ENCODE data around the gene CTDP1. TPM values are rescaled to one million over a fixed set of nuclear protein-coding genes. Genes with fewer than 3 reads are reported as not detected.

Gene CTDP1
- total RNA-seq, 1 experiment from 2014 or later, result 33.7 TPM

GRCh38 chr18:79760348-79760747 lies 80.7 kb downstream of the CTDP1 start:
- H3K23me2 ChIP-seq (ENCODE audit: insufficient read length, low read depth, low read length, poor library complexity, severe bottlenecking), result no peaks in the 10 kb centered on the region
- no peak overlapping the region for H2AK5ac ChIP-seq (ENCODE audit: insufficient read length, low read length)
- no peak for TF ChIP-seq CTCF (conservative IDR thresholded peaks at IDR 0.05)
- no peak overlapping the region for H3K56ac ChIP-seq (ENCODE audit: insufficient read length, low read depth, low read length)
- no peaks in the 10 kb centered on the region for H3K79me2 ChIP-seq (ENCODE audit: insufficient read depth, low read length)
- H3K27ac ChIP-seq (ENCODE audit: insufficient read length, low read depth, low read length), result no peak overlapping the region
- no peak overlapping the region for H2BK5ac ChIP-seq (ENCODE audit: insufficient read length, low read length)
- H3K4me2 ChIP-seq (ENCODE audit: insufficient read depth, insufficient read length, low read length), result no peak overlapping the region
- no peak overlapping the region for H4K8ac ChIP-seq (replicated peaks; ENCODE audit: insufficient read length, low read depth, low read length)
- no peak overlapping the region for H2BK15ac ChIP-seq (ENCODE audit: low read depth, low read length)
- peaks cover 16 to 32% of the 10 kb centered on the region in 2 experiments for H3K9me3 Mint-ChIP-seq
- no peak for DNase-seq
- H2AFZ ChIP-seq (ENCODE audit: low read length), result no peak overlapping the region
- H2BK120ac ChIP-seq (ENCODE audit: low read depth, low read length, poor library complexity, severe bottlenecking), result no peak overlapping the region
- H3K9ac ChIP-seq (ENCODE audit: extremely low read depth, insufficient read length, low read length), result no peak overlapping the region
- H3K4ac ChIP-seq (ENCODE audit: low read depth, low read length), result no peak overlapping the region
- H3K27me3 Mint-ChIP-seq (ENCODE audit: low read depth), result peaks cover 10% of the 10 kb centered on the region; the same call in 1 of the 2 replicates
- no peaks in the 10 kb centered on the region for H3K4me1 Mint-ChIP-seq
- no peak overlapping the region for H4K5ac ChIP-seq (ENCODE audit: insufficient read length, low read depth, low read length)
- H3K4me1 ChIP-seq (ENCODE audit: insufficient read depth, low read length), result no peaks in the 10 kb centered on the region
- WGBS (ENCODE audit: extremely low coverage, insufficient read length, low lambda C conversion rate), result no CpG with 5 or more reads among the region's 1 CpG
- H3K9me3 ChIP-seq (ENCODE audit: control insufficient read depth, low read depth, low read length), result no peaks in the 10 kb centered on the region
- no peak overlapping the region for H2BK12ac ChIP-seq (ENCODE audit: insufficient read length, low read depth, low read length)
- H3K18ac ChIP-seq (ENCODE audit: insufficient read length, low read depth, low read length), result no peak overlapping the region
- no peak overlapping the region for H3K14ac ChIP-seq (ENCODE audit: insufficient read depth, low read length)
- H3K27ac Mint-ChIP-seq, result no peak overlapping the region
- no peak overlapping the region for H3K23ac ChIP-seq (ENCODE audit: insufficient read length, low read depth, low read length)
- H4K91ac ChIP-seq (ENCODE audit: insufficient read length, low read depth, low read length), result no peak overlapping the region
- no peaks in the 10 kb centered on the region for H3K27me3 ChIP-seq (ENCODE audit: insufficient read depth, low read length)
- no peak overlapping the region for H3K4me3 Mint-ChIP-seq
- H3K79me1 ChIP-seq (ENCODE audit: insufficient read depth, low read depth, low read length, poor library complexity, severe bottlenecking), result no peaks in the 10 kb centered on the region
- no peak overlapping the region for H2BK20ac ChIP-seq (ENCODE audit: low read depth, low read length, poor library complexity, severe bottlenecking)
- H3K36me3 Mint-ChIP-seq (ENCODE audit: insufficient read depth in 1 of 3, low read depth in 3 of 3), result peaks cover under 1 to 7% (median 3%) of the 10 kb centered on the region in 3 experiments; a peak in 6 of 7 replicates
- H3T11ph ChIP-seq (ENCODE audit: low read length), result no peak overlapping the region
- no peaks in the 10 kb centered on the region for H4K20me1 ChIP-seq (ENCODE audit: control insufficient read depth, insufficient read depth, insufficient read length)

Data from H9 (cell line).